Osteoblast (primary cell): Measurements from ENCODE around the gene CHST9. TPM values are rescaled to one million over a fixed set of nuclear protein-coding genes. Genes with fewer than 3 reads are reported as not detected.

Experiments
- DNase-seq: peaks from one replicate; pipeline ENCODE4 v3.0.0; 2011; ENCODE audit warnings: low spot score, mixed read lengths; ENCODE audit not compliant: insufficient read length; ENCODE audit errors: missing footprints
- H2AFZ ChIP-seq: 2 replicates; pipeline ENCODE4 v1.6.0; 2011; ENCODE audit warnings: mild to moderate bottlenecking, low read length
- H3K27ac ChIP-seq: 2 replicates; pipeline ENCODE4 v1.5.1; 2011; ENCODE audit warnings: mild to moderate bottlenecking, low read depth, low read length, moderate library complexity
- H3K27me3 ChIP-seq: 2 replicates; pipeline ENCODE4 v1.6.0; 2012; ENCODE audit warnings: mild to moderate bottlenecking, control low read depth, inconsistent platforms, low read length, moderate library complexity; ENCODE audit not compliant: insufficient read depth
- H3K36me3 ChIP-seq: 2 replicates; pipeline ENCODE4 v1.5.1; 2011; ENCODE audit warnings: mild to moderate bottlenecking, low read length, control low read depth, moderate library complexity; ENCODE audit not compliant: insufficient read depth
- H3K4me1 ChIP-seq: 2 replicates; pipeline ENCODE4 v1.5.1; 2011; ENCODE audit warnings: mild to moderate bottlenecking, low read length, control low read depth, moderate library complexity; ENCODE audit not compliant: insufficient read depth
- H3K4me2 ChIP-seq: 2 replicates; pipeline ENCODE4 v1.6.0; 2011; ENCODE audit warnings: mild to moderate bottlenecking, low read length; ENCODE audit not compliant: insufficient read depth
- H3K4me3 ChIP-seq: fragments of 200-600 bp; sonication (generic); 3 replicates; pipeline ENCODE4 v1.5.1; 2012; ENCODE audit warnings: mild to moderate bottlenecking, low read length, inconsistent platforms; ENCODE audit not compliant: insufficient read depth
- H3K79me2 ChIP-seq: 2 replicates; pipeline ENCODE4 v1.6.0; 2012; ENCODE audit warnings: mild to moderate bottlenecking, low read length, control low read depth, inconsistent platforms; ENCODE audit not compliant: insufficient read depth
- H3K9me3 ChIP-seq: 2 replicates; pipeline ENCODE4 v1.5.1; 2011; ENCODE audit warnings: low read depth, low read length, control low read depth
- H4K20me1 ChIP-seq: 2 replicates; pipeline ENCODE4 v1.6.0; 2012; ENCODE audit warnings: mild to moderate bottlenecking, low read length, control low read depth; ENCODE audit not compliant: insufficient read depth
- total RNA-seq: library from RNA; depleted of rRNA; stranded (reverse); fragments of >200 nt; gene quantifications from 2 replicates; pipeline ENCODE4 v1.2.3, GENCODE V29; 2012
- TF ChIP-seq, protein P1 (sequence below): IDR thresholded peaks from 2 replicates; pipeline ENCODE4 v1.5.1; 2011; ENCODE audit warnings: mild to moderate bottlenecking, low read depth, low read length, moderate library complexity; ENCODE audit errors: extremely low read depth

Gene CHST9
- total RNA-seq, 1 donor: not detected

DNA sequence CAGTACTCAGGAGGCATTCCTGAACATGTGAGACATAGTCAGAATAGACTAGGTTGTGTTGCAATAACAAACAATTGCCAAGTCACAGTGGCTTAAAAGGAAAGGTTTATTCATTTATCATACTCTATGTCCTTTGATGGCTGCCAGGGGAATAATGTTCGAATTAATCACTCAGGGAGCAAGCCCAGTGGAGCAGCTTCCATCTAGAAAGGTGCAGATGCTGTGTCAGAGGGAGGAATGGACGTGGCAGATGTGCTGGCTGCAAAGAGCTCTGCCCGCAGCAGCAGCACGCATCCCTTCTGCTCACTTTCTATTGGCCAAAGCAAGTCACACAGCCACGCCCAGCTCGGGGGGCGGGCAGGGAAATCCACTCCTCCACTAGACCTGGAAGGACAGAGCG lies 213.7 kb downstream of the CHST9 start:
- Histone ChIP-seq H3K79me2 (no peaks in the 10 kb centered on the region), H4K20me1 (no peaks in the 10 kb centered on the region), H3K27ac (no peak overlapping the region), H2AFZ (no peak overlapping the region), H3K4me2 (no peak overlapping the region), H3K4me1 (no peaks in the 10 kb centered on the region), H3K4me3 (no peak overlapping the region), H3K9me3 (no peaks in the 10 kb centered on the region), H3K27me3 (no peaks in the 10 kb centered on the region), H3K36me3 (no peaks in the 10 kb centered on the region)
- DNase-seq: no peak
- TF ChIP-seq, protein P1, sequence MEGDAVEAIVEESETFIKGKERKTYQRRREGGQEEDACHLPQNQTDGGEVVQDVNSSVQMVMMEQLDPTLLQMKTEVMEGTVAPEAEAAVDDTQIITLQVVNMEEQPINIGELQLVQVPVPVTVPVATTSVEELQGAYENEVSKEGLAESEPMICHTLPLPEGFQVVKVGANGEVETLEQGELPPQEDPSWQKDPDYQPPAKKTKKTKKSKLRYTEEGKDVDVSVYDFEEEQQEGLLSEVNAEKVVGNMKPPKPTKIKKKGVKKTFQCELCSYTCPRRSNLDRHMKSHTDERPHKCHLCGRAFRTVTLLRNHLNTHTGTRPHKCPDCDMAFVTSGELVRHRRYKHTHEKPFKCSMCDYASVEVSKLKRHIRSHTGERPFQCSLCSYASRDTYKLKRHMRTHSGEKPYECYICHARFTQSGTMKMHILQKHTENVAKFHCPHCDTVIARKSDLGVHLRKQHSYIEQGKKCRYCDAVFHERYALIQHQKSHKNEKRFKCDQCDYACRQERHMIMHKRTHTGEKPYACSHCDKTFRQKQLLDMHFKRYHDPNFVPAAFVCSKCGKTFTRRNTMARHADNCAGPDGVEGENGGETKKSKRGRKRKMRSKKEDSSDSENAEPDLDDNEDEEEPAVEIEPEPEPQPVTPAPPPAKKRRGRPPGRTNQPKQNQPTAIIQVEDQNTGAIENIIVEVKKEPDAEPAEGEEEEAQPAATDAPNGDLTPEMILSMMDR: no peak

DNA sequence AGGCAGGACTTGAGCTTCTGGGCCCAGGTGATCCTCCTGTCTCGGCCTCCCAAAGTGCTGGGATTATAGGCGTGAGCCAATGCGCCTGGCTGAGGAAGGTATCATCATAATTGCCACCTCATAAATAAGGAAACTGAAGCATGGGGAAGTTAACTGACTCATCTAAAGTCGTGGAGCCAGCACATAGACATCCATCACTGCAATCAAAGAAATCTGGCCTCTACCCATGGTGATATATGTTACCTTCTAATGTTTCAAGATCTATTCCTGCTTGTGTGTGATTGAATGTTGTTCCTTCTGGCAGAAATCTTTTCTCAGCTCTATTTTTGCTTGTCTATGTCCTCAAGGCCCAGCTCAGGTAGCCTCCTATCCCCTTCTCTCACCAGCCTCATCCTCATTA lies 214.5 kb downstream of the CHST9 start:
- H3K79me2 ChIP-seq: no peaks in the 10 kb centered on the region
- H3K27me3 ChIP-seq: no peaks in the 10 kb centered on the region
- H2AFZ ChIP-seq: no peak overlapping the region
- H3K4me2 ChIP-seq: no peak overlapping the region
- no peak for DNase-seq
- no peaks in the 10 kb centered on the region for H3K36me3 ChIP-seq
- no peak overlapping the region for H3K4me3 ChIP-seq
- no peaks in the 10 kb centered on the region for H3K9me3 ChIP-seq
- TF ChIP-seq, protein P1: no peak
- H4K20me1 ChIP-seq: no peaks in the 10 kb centered on the region
- no peaks in the 10 kb centered on the region for H3K4me1 ChIP-seq
- H3K27ac ChIP-seq: no peak overlapping the region

DNA sequence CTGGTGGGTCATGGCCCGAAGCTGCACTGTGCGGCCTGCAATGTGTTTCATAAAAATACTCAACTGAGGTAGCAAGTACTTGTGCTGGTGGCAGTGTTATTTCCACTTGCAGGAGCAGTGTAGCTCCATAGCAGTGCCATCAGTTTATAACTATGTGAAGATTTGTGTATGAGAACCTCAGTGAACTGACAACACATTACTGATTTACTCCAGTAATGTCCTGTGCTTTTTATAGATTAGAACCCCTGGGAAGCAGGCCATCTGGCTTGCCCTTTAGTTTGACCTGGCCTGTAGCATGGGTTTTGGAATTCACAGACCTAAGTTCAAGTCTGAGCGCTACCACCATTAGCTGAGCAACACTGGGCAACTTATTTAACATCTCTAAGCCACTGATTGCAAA lies 219.9 kb downstream of the CHST9 start:
- no peaks in the 10 kb centered on the region for H3K4me1 ChIP-seq
- no peaks in the 10 kb centered on the region for H3K79me2 ChIP-seq
- no peak overlapping the region for H3K4me2 ChIP-seq
- no peak overlapping the region for H2AFZ ChIP-seq
- H3K27me3 ChIP-seq: no peaks in the 10 kb centered on the region
- DNase-seq: no peak
- TF ChIP-seq, protein P1: no peak
- no peaks in the 10 kb centered on the region for H4K20me1 ChIP-seq
- H3K27ac ChIP-seq: no peak overlapping the region
- no peak overlapping the region for H3K4me3 ChIP-seq
- no peaks in the 10 kb centered on the region for H3K36me3 ChIP-seq
- H3K9me3 ChIP-seq: no peaks in the 10 kb centered on the region

DNA sequence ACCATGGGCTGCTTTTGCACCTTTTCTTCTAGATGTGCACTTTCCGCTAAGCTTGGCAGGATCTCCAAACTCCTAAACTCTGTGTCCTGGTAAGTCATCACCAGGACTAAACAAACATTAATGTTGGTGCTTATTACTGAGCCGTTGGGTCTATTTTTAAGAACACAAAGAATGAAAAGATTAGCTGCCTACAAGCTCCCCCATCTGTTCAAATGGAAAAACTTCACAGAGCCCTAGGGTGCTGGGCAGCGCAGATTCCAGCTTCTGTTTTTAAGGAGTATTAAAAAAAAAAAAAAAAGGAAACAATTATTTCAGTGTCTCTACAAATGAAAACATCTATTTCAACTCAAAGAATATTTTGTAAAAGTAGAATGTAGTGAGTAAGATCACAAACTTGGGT lies 221.8 kb downstream of the CHST9 start:
- no peak overlapping the region for H2AFZ ChIP-seq
- no peaks in the 10 kb centered on the region for H3K27me3 ChIP-seq
- no peak overlapping the region for H3K4me3 ChIP-seq
- H3K4me2 ChIP-seq: no peak overlapping the region
- no peaks in the 10 kb centered on the region for H4K20me1 ChIP-seq
- H3K27ac ChIP-seq: no peak overlapping the region
- TF ChIP-seq, protein P1: no peak
- no peaks in the 10 kb centered on the region for H3K4me1 ChIP-seq
- no peaks in the 10 kb centered on the region for H3K9me3 ChIP-seq
- H3K36me3 ChIP-seq: no peaks in the 10 kb centered on the region
- no peak for DNase-seq
- no peaks in the 10 kb centered on the region for H3K79me2 ChIP-seq
